HepG2 (cell line): ENCODE measurements around the gene SFXN5. TPM values are rescaled to one million over a fixed set of nuclear protein-coding genes. Genes with fewer than 3 reads are reported as not detected.

Experiments
- ARNT2 ChIP-seq: sonication (generic); formaldehyde crosslinking; IDR thresholded peaks from 2 replicates; pipeline ENCODE4 v1.8.0; 2022; ENCODE audit warnings: mild to moderate bottlenecking, low read depth, missing genetic modification reagents, moderate library complexity
- BORCS8-MEF2B ChIP-seq: sonication (generic); formaldehyde crosslinking; IDR thresholded peaks from 2 replicates; pipeline ENCODE4 v1.8.0; 2022; ENCODE audit warnings: mild to moderate bottlenecking, missing genetic modification reagents
- BRF2 ChIP-seq: sonication (generic); formaldehyde crosslinking; IDR thresholded peaks from 2 replicates; pipeline ENCODE4 v1.8.1; 2022; ENCODE audit warnings: mild to moderate bottlenecking, missing genetic modification reagents
- CEBPB ChIP-seq: IDR thresholded peaks from 2 replicates; pipeline ENCODE4 v1.6.1; 2011; ENCODE audit warnings: low read depth, low read length, improper control_type of control experiment, borderline replicate concordance
- KAT2B ChIP-seq: fragments of 150-350 bp; IDR thresholded peaks from 2 replicates; pipeline ENCODE4 v1.6.1; 2014; ENCODE audit warnings: low read depth, low read length, borderline replicate concordance
- MIER2 ChIP-seq: IDR thresholded peaks from 2 replicates; pipeline ENCODE4 v1.6.1; 2016; ENCODE audit warnings: missing biosample characterization, missing genetic modification reagents
- POLR2G ChIP-seq: fragments of 200-400 bp; formaldehyde crosslinking; IDR thresholded peaks from 2 replicates; pipeline ENCODE4 v1.6.1; 2018; ENCODE audit warnings: mild to moderate bottlenecking, low read depth, low read length, moderate library complexity
- PTBP1 ChIP-seq: fragments of 200-400 bp; formaldehyde crosslinking; IDR thresholded peaks from 2 replicates; pipeline ENCODE4 v1.6.1; 2018; ENCODE audit warnings: low read length, low read depth; ENCODE audit not compliant: poor library complexity, severe bottlenecking
- SMAD1 ChIP-seq: sonication (generic); formaldehyde crosslinking; IDR thresholded peaks from 2 replicates; pipeline ENCODE4 v1.4.0; 2020; ENCODE audit warnings: missing genetic modification reagents, low read depth, mild to moderate bottlenecking, borderline replicate concordance
- SPEN ChIP-seq: sonication (generic); formaldehyde crosslinking; IDR thresholded peaks from 2 replicates; pipeline ENCODE4 v1.5.1; 2020; ENCODE audit warnings: low read depth, mild to moderate bottlenecking, missing genetic modification reagents
- THAP9 ChIP-seq: sonication (generic); formaldehyde crosslinking; IDR thresholded peaks from 2 replicates; pipeline ENCODE4; 2020; ENCODE audit warnings: missing genetic modification reagents, mild to moderate bottlenecking, borderline replicate concordance
- U2AF2 ChIP-seq: fragments of 200-400 bp; formaldehyde crosslinking; IDR thresholded peaks from 2 replicates; pipeline ENCODE4 v1.6.1; 2017; ENCODE audit warnings: low read depth, mild to moderate bottlenecking, low read length
- ZBTB40 ChIP-seq, 2 experiments: fragments of 450-650 bp in 1 of 2; sonication (generic) in 1 of 2; formaldehyde crosslinking in 1 of 2; IDR thresholded peaks; 2 replicates each; pipeline versions ENCODE4 v1.6.1 to v1.8.0; 2016 to 2022; ENCODE audit warnings: antibody characterized with exemption in 1 of 2, mild to moderate bottlenecking in 1 of 2, missing genetic modification reagents in 1 of 2
- ZNF784 ChIP-seq: sonication (generic); formaldehyde crosslinking; IDR thresholded peaks from 2 replicates; pipeline ENCODE4 v1.5.1; 2020; ENCODE audit warnings: missing genetic modification reagents, mild to moderate bottlenecking, borderline replicate concordance
- polyA plus RNA-seq, 8 experiments: library from polyadenylated mRNA; depleted of rRNA in 3 of 8; stranded (reverse) in 7 of 8; unstranded in 1 of 8; fragments of >200 nt; fragmentation: Illumina TruSeq in 4 of 8; extraction: Trizol in 4 of 8; gene quantifications; 2 replicates each; pipeline versions ENCODE4 v1.2.1 to v1.2.3, GENCODE V29; 2011 to 2016; ENCODE audit warnings: low read depth in 4 of 8, missing spikeins in 1 of 8, mixed read lengths in 1 of 8; ENCODE audit not compliant: insufficient read depth in 1 of 8
- total RNA-seq, 5 experiments: library from RNA; depleted of rRNA; stranded (reverse); fragments of >200 nt; fragmentation: Illumina TruSeq; extraction: Trizol; gene quantifications; 2 replicates each; pipeline ENCODE4 v1.2.3, GENCODE V29; 2016; ENCODE audit warnings: low read depth in 1 of 5

SFXN5 gene
- total and polyA plus RNA-seq, 2 of the 13 experiments (the other 11 are each of a cell fraction or from before 2014, with no cell fraction given), result 34.9 to 37.4 TPM

GRCh38 chr2:73070643-73071359, 711 bp downstream of the SFXN5 start (continued):
- TF ChIP-seq THAP9 (CRISPR knock-in tag), result no peak
- no peak for TF ChIP-seq SPEN (CRISPR knock-in tag)
- 0 out of 2 replicates have a peak, but pooled peaks have one; percentile 42 for TF ChIP-seq ZNF784 (CRISPR knock-in tag)
- no peak; the same call in 1 of the 2 replicates for TF ChIP-seq BORCS8-MEF2B (CRISPR knock-in tag)
- no peak for TF ChIP-seq MIER2 (CRISPR knock-in tag)
- no peak for TF ChIP-seq PTBP1
- TF ChIP-seq U2AF2, result no peak
- TF ChIP-seq BRF2, result no peak; the same call in 1 of the 2 replicates
- TF ChIP-seq ZBTB40 (IDR thresholded peaks at IDR 0.05), result no peak
- TF ChIP-seq ZBTB40 (CRISPR knock-in tag; IDR thresholded peaks at IDR 0.05), result no peak
- TF ChIP-seq ARNT2 (CRISPR knock-in tag), result peak; percentile 6
- TF ChIP-seq SMAD1 (CRISPR knock-in tag), result no peak
- no peak for TF ChIP-seq CEBPB
- TF ChIP-seq POLR2G, result peak; percentile 60; the same call in 1 of the 2 replicates
- TF ChIP-seq KAT2B, result no peak
